Loucy (cell line): ENCODE results near the gene SAT2.
A peak's percentile ranks its signal among the peaks of the same experiment; 100 is the strongest.

Experiments
- H2AFZ ChIP-seq: fragments of 200-600 bp; sonication (generic); 2 replicates; pipeline ENCODE4 v1.6.0; 2016; ENCODE audit warnings: antibody characterized with exemption, mild to moderate bottlenecking, low read length, moderate library complexity
- H3F3A ChIP-seq: fragments of 200-600 bp; 2 replicates; pipeline ENCODE4 v1.6.0; 2016; ENCODE audit warnings: antibody characterized with exemption, low read depth, mild to moderate bottlenecking
- H3K27me3 ChIP-seq: fragments of 200-600 bp; sonication (generic); 2 replicates; pipeline ENCODE4 v1.6.1; 2014; ENCODE audit warnings: low read length, mild to moderate bottlenecking; ENCODE audit not compliant: insufficient read depth, poor library complexity, severe bottlenecking
- H3K36me3 ChIP-seq: fragments of 200-600 bp; sonication (generic); 2 replicates; pipeline ENCODE4 v1.6.1; 2016; ENCODE audit warnings: low read length; ENCODE audit not compliant: insufficient read depth
- H3K4me1 ChIP-seq: fragments of 200-600 bp; sonication (generic); 2 replicates; pipeline ENCODE4 v1.5.1; 2014; ENCODE audit warnings: low read length, mild to moderate bottlenecking; ENCODE audit not compliant: insufficient read depth, poor library complexity, severe bottlenecking
- H3K4me2 ChIP-seq: fragments of 200-600 bp; sonication (generic); 2 replicates; pipeline ENCODE4 v1.6.0; 2014; ENCODE audit warnings: antibody characterized with exemption, low read length, low read depth, mild to moderate bottlenecking; ENCODE audit not compliant: poor library complexity, severe bottlenecking
- H3K4me3 ChIP-seq: fragments of 200-600 bp; sonication (generic); 2 replicates; pipeline ENCODE4 v1.5.1; 2014; ENCODE audit warnings: low read length, mild to moderate bottlenecking, mixed read lengths; ENCODE audit not compliant: poor library complexity, severe bottlenecking
- H3K79me2 ChIP-seq: fragments of 200-600 bp; sonication (generic); 2 replicates; pipeline ENCODE4 v1.6.1; 2014; ENCODE audit warnings: low read length; ENCODE audit not compliant: insufficient read depth
- H3K9ac ChIP-seq: fragments of 200-600 bp; sonication (generic); 2 replicates; pipeline ENCODE4 v1.6.0; 2014; ENCODE audit warnings: mild to moderate bottlenecking, low read depth, low read length, moderate library complexity; ENCODE audit not compliant: poor library complexity, severe bottlenecking
- H3K9me2 ChIP-seq: fragments of 200-600 bp; sonication (generic); replicated peaks from 2 replicates; pipeline ENCODE4 v1.6.1; 2016; ENCODE audit warnings: low read depth, low read length, mixed read lengths
- H3K9me3 ChIP-seq: fragments of 200-600 bp; sonication (generic); 2 replicates; pipeline ENCODE4 v1.6.1; 2014; ENCODE audit warnings: mild to moderate bottlenecking, antibody characterized with exemption, low read length, low read depth; ENCODE audit not compliant: insufficient read depth
- H4K20me1 ChIP-seq: fragments of 200-600 bp; sonication (generic); 2 replicates; pipeline ENCODE4 v1.6.0; 2014; ENCODE audit warnings: antibody characterized with exemption, low read length, mild to moderate bottlenecking; ENCODE audit not compliant: insufficient read depth, poor library complexity, severe bottlenecking
- EZH2phosphoT487 ChIP-seq: fragments of 200-600 bp; IDR thresholded peaks from 2 replicates; pipeline ENCODE4 v1.6.1; 2018; ENCODE audit warnings: antibody characterized with exemption, mild to moderate bottlenecking, moderate library complexity, borderline replicate concordance
- TF ChIP-seq, protein P1 (sequence below): fragments of 200-600 bp; sonication (generic); conservative IDR thresholded peaks from 2 replicates; pipeline ENCODE4 v1.5.1; 2014; ENCODE audit warnings: mild to moderate bottlenecking, antibody characterized with exemption, low read length

The SAT2 gene

GRCh38 chr17:7627250-7628121 is at the start of gene SAT2:
Gene SAT2, minus strand, starts transcription at chr17:7627821. Its CDS starts 186 bp downstream, at chr17:7627635.
- no peaks in the 10 kb centered on the region for H3K36me3 ChIP-seq
- H2AFZ ChIP-seq: peak within 1 kb of the TSS; percentile 87
- TF ChIP-seq, protein P1, sequence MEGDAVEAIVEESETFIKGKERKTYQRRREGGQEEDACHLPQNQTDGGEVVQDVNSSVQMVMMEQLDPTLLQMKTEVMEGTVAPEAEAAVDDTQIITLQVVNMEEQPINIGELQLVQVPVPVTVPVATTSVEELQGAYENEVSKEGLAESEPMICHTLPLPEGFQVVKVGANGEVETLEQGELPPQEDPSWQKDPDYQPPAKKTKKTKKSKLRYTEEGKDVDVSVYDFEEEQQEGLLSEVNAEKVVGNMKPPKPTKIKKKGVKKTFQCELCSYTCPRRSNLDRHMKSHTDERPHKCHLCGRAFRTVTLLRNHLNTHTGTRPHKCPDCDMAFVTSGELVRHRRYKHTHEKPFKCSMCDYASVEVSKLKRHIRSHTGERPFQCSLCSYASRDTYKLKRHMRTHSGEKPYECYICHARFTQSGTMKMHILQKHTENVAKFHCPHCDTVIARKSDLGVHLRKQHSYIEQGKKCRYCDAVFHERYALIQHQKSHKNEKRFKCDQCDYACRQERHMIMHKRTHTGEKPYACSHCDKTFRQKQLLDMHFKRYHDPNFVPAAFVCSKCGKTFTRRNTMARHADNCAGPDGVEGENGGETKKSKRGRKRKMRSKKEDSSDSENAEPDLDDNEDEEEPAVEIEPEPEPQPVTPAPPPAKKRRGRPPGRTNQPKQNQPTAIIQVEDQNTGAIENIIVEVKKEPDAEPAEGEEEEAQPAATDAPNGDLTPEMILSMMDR: no peak
- TF ChIP-seq EZH2phosphoT487: no peak

DNA sequence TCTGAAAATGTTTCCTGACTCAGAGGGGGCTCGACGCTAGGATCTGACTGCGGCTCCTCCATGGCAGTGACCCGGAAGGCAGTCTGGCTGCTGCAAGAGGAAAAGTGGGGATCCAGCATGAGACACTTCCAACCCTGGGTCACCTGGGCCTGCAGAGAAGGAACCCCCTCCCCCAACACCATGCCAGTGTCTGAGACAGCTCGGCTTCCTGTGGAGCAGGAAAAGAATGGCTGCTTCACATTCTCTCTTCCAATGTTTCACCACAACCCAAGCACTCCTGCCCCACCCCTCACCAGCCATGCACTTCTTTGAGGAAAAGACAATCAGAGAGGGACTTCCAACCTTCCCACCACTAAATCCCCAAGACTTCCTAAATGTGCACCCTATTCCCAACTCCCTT is 48.9 kb upstream of the SAT2 start:
- Histone ChIP-seq H4K20me1 (peaks cover 14% of the 10 kb centered on the region), H3F3A (no peaks in the 10 kb centered on the region), H3K9me3 (peaks cover 9% of the 10 kb centered on the region; the same call in 1 of the 2 replicates), H3K79me2 (peaks cover 19% of the 10 kb centered on the region), H3K4me1 (no peaks in the 10 kb centered on the region), H2AFZ (no peak overlapping the region), H3K9me2 (no peaks in the 10 kb centered on the region), H3K36me3 (peaks cover 40% of the 10 kb centered on the region), H3K4me2 (no peak overlapping the region), H3K27me3 (no peaks in the 10 kb centered on the region), H3K4me3 (no peak overlapping the region), H3K9ac (no peak overlapping the region)
- no peak for TF ChIP-seq EZH2phosphoT487
- TF ChIP-seq, protein P1: no peak

More at GRCh38 chr17:7627250-7628121, at the start of gene SAT2:
- Histone ChIP-seq H3K79me2 (peaks cover 7% of the 10 kb centered on the region; the same call in 1 of the 2 replicates), H4K20me1 (no peaks in the 10 kb centered on the region), H3K9me2 (no peaks in the 10 kb centered on the region), H3K9me3 (no peaks in the 10 kb centered on the region), H3K4me1 (peaks cover 7% of the 10 kb centered on the region), H3K4me2 (peak within 1 kb of the TSS; percentile 88), H3K9ac (peak within 1 kb of the TSS; percentile 87), H3K27me3 (no peaks in the 10 kb centered on the region), H3F3A (no peaks in the 10 kb centered on the region), H3K4me3 (peak within 1 kb of the TSS; percentile 94)

DNA sequence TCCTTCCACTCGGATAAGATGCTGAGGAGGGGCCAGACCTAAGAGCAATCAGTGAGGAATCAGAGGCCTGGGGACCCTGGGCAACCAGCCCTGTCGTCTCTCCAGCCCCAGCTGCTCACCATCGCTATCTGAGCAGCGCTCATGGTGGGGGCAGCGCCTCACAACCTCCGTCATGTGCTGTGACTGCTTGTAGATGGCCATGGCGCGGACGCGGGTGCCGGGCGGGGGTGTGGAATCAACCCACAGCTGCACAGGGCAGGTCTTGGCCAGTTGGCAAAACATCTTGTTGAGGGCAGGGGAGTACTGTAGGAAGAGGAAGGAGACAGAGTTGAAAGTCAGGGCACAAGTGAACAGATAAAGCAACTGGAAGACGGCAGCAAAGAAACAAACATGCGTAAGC is 47.3 kb upstream of the SAT2 start:
- peaks cover 9% of the 10 kb centered on the region; the same call in 1 of the 2 replicates for H3K9me3 ChIP-seq
- H3K4me2 ChIP-seq: no peak overlapping the region
- H3K9me2 ChIP-seq: no peaks in the 10 kb centered on the region
- H3K4me1 ChIP-seq: no peaks in the 10 kb centered on the region
- no peaks in the 10 kb centered on the region for H3K27me3 ChIP-seq
- H2AFZ ChIP-seq: no peak overlapping the region
- H3K36me3 ChIP-seq: peaks cover 55% of the 10 kb centered on the region
- H3K79me2 ChIP-seq: peaks cover 9% of the 10 kb centered on the region
- no peaks in the 10 kb centered on the region for H3F3A ChIP-seq
- H3K4me3 ChIP-seq: no peak overlapping the region
- TF ChIP-seq, protein P1: no peak
- no peak for TF ChIP-seq EZH2phosphoT487
- H3K9ac ChIP-seq: no peak overlapping the region
- H4K20me1 ChIP-seq: peaks cover 11% of the 10 kb centered on the region
